SU-DHL-6 (cell line): ENCODE data around the gene GRAMD2B.

Experiments used
- H2AFZ ChIP-seq: fragments of 200-600 bp; sonication (generic); 2 replicates; pipeline ENCODE4 v1.6.1; 2014; ENCODE audit warnings: low read depth, mild to moderate bottlenecking, moderate library complexity, mixed read lengths, antibody characterized with exemption, low read length; ENCODE audit not compliant: severe bottlenecking
- H3F3A ChIP-seq: fragments of 200-600 bp; shearing (Covaris generic); 2 replicates; pipeline ENCODE4 v1.6.0; 2016; ENCODE audit warnings: antibody characterized with exemption, mild to moderate bottlenecking; ENCODE audit not compliant: insufficient read depth
- H3K27ac ChIP-seq: fragments of 200-600 bp; sonication (generic); 2 replicates; pipeline ENCODE4 v1.5.1; 2016; ENCODE audit warnings: low read depth, mild to moderate bottlenecking, low read length, moderate library complexity, mixed read lengths
- H3K27me3 ChIP-seq: fragments of 200-600 bp; sonication (generic), shearing (Covaris generic); 2 replicates; pipeline ENCODE4 v1.6.0; 2014; ENCODE audit warnings: mild to moderate bottlenecking, low read length
- H3K36me3 ChIP-seq: fragments of 200-600 bp; sonication (generic); 2 replicates; pipeline ENCODE4 v1.6.1; 2014; ENCODE audit warnings: mild to moderate bottlenecking, low read length, mixed read lengths
- H3K4me2 ChIP-seq: fragments of 300-600, 200-600 bp; shearing (Covaris generic), sonication (generic); 2 replicates; pipeline ENCODE4 v1.6.0; 2014; ENCODE audit warnings: low read length, low read depth, mild to moderate bottlenecking; ENCODE audit not compliant: poor library complexity, severe bottlenecking
- H3K4me3 ChIP-seq: fragments of 200-600 bp; sonication (generic); 2 replicates; pipeline ENCODE4 v1.5.1; 2014; ENCODE audit warnings: antibody characterized with exemption, low read length, mild to moderate bottlenecking, mixed read lengths; ENCODE audit not compliant: insufficient read depth, poor library complexity, severe bottlenecking
- H3K79me2 ChIP-seq: fragments of 200-600 bp; sonication (generic); 2 replicates; pipeline ENCODE4 v1.6.1; 2014; ENCODE audit warnings: mild to moderate bottlenecking, low read length, moderate library complexity; ENCODE audit not compliant: insufficient read depth
- H3K9ac ChIP-seq: fragments of 200-600 bp; sonication (generic); 2 replicates; pipeline ENCODE4 v1.7.0; 2014; ENCODE audit warnings: mild to moderate bottlenecking, low read length
- H3K9me2 ChIP-seq: fragments of 200-600 bp; sonication (generic); replicated peaks from 2 replicates; pipeline ENCODE4 v1.6.1; 2014; ENCODE audit warnings: low read length; ENCODE audit not compliant: insufficient read depth
- H3K9me3 ChIP-seq: fragments of 200-600 bp; sonication (generic); 2 replicates; pipeline ENCODE4 v1.6.1; 2014; ENCODE audit warnings: low read length, mixed read lengths; ENCODE audit not compliant: insufficient read depth
- H4K20me1 ChIP-seq: fragments of 200-600 bp; sonication (generic); 2 replicates; pipeline ENCODE4 v1.6.1; 2014; ENCODE audit warnings: low read depth, mild to moderate bottlenecking, antibody characterized with exemption, low read length, moderate library complexity, mixed read lengths
- EZH2phosphoT487 ChIP-seq: fragments of 200-600 bp; sonication (generic), shearing (Covaris generic); conservative IDR thresholded peaks from 2 replicates; pipeline ENCODE4 v1.6.1; 2018; ENCODE audit warnings: mild to moderate bottlenecking, antibody characterized with exemption, low read length, moderate library complexity, mixed read lengths
- TF ChIP-seq, protein P1 (sequence below): fragments of 200-600 bp; sonication (generic); IDR thresholded peaks from one replicate; pipeline ENCODE4 v1.5.1; 2017; ENCODE audit warnings: antibody characterized with exemption, mild to moderate bottlenecking, low read length, moderate library complexity; ENCODE audit not compliant: insufficient read depth, poor library complexity, severe bottlenecking

The GRAMD2B gene

DNA sequence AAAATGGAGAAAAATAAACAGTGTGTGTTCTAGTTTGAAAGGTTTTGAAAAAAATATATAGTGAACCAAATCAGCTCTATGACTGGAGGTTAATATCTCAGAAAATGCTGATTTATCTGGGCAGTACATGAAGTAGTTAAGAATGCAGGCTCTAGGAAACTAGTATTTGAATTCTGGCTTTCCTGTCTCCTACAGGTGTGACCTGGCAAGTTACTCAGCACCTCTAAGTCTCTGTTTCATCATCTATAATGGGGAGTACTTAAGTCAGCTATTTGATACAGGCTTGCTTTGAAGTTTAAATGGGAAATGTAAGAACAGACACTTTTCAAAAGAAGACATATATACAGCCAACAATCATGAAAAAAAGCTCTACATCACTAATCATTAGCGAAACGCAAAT is 5.2 kb downstream of the GRAMD2B start:
- Histone ChIP-seq H3K27ac (no peak overlapping the region), H3K27me3 (no peaks in the 10 kb centered on the region), H3K4me2 (no peak overlapping the region), H3K4me3 (no peak overlapping the region), H3K9ac (no peak overlapping the region), H4K20me1 (no peaks in the 10 kb centered on the region), H3K79me2 (no peaks in the 10 kb centered on the region), H3F3A (no peaks in the 10 kb centered on the region), H3K9me2 (no peaks in the 10 kb centered on the region), H3K36me3 (no peaks in the 10 kb centered on the region), H3K9me3 (no peaks in the 10 kb centered on the region), H2AFZ (no peak overlapping the region)
- TF ChIP-seq, protein P1, sequence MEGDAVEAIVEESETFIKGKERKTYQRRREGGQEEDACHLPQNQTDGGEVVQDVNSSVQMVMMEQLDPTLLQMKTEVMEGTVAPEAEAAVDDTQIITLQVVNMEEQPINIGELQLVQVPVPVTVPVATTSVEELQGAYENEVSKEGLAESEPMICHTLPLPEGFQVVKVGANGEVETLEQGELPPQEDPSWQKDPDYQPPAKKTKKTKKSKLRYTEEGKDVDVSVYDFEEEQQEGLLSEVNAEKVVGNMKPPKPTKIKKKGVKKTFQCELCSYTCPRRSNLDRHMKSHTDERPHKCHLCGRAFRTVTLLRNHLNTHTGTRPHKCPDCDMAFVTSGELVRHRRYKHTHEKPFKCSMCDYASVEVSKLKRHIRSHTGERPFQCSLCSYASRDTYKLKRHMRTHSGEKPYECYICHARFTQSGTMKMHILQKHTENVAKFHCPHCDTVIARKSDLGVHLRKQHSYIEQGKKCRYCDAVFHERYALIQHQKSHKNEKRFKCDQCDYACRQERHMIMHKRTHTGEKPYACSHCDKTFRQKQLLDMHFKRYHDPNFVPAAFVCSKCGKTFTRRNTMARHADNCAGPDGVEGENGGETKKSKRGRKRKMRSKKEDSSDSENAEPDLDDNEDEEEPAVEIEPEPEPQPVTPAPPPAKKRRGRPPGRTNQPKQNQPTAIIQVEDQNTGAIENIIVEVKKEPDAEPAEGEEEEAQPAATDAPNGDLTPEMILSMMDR, result no peak
- no peak for TF ChIP-seq EZH2phosphoT487

DNA sequence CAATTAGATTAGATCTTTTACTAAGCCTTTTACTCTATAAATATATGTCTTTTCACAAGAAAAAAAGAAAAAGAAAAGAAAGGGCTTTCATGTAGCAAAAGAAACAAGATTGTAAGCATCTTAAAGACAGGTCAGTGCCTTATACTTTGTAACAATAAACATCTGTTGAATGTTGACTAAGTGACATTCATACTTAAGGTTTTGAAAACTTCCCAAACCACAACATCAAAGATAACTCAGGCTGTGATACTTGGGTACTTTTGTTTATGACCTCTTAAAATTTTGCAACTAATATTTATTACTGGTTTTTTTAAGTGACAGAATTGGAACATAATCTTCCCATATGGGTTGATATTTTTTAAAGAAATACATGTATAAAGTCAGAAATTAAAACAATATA is 7.4 kb downstream of the GRAMD2B start:
- H2AFZ ChIP-seq, result no peak overlapping the region
- H3K4me3 ChIP-seq, result no peak overlapping the region
- no peaks in the 10 kb centered on the region for H3K36me3 ChIP-seq
- H3K4me2 ChIP-seq, result no peak overlapping the region
- H3K9me2 ChIP-seq, result no peaks in the 10 kb centered on the region
- no peaks in the 10 kb centered on the region for H3K27me3 ChIP-seq
- TF ChIP-seq, protein P1, result no peak
- no peak for TF ChIP-seq EZH2phosphoT487
- no peaks in the 10 kb centered on the region for H3K9me3 ChIP-seq
- H4K20me1 ChIP-seq, result no peaks in the 10 kb centered on the region
- no peak overlapping the region for H3K9ac ChIP-seq
- no peaks in the 10 kb centered on the region for H3F3A ChIP-seq
- H3K79me2 ChIP-seq, result no peaks in the 10 kb centered on the region
- no peak overlapping the region for H3K27ac ChIP-seq

DNA sequence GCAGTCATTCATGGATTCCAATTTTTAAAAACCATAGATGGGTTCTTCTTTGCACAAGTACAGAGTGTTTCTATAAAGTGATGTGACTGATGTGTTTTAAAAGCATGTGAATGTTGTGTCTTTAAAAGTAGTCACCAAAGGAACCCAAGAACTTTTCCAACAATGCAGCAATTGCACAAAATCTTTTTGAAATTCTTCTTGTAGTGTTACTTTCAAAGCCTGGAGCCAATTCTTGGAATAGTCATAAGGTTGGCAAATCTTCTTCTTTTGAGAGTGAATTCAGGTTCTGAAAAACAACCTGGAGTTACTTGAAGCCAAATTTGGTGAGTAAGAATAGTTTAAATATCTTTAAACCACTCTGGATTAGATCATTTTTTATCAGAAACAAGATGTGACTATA is 10.5 kb downstream of the GRAMD2B start:
- Histone ChIP-seq H3K9me3 (no peaks in the 10 kb centered on the region), H2AFZ (no peak overlapping the region), H3K9me2 (no peaks in the 10 kb centered on the region), H3K9ac (no peak overlapping the region), H3K36me3 (no peaks in the 10 kb centered on the region), H3K4me3 (no peak overlapping the region), H3K27me3 (no peaks in the 10 kb centered on the region), H3K27ac (no peak overlapping the region), H3F3A (no peaks in the 10 kb centered on the region), H4K20me1 (no peaks in the 10 kb centered on the region), H3K79me2 (no peaks in the 10 kb centered on the region), H3K4me2 (no peak overlapping the region)
- TF ChIP-seq EZH2phosphoT487, result no peak
- TF ChIP-seq, protein P1, result no peak

DNA sequence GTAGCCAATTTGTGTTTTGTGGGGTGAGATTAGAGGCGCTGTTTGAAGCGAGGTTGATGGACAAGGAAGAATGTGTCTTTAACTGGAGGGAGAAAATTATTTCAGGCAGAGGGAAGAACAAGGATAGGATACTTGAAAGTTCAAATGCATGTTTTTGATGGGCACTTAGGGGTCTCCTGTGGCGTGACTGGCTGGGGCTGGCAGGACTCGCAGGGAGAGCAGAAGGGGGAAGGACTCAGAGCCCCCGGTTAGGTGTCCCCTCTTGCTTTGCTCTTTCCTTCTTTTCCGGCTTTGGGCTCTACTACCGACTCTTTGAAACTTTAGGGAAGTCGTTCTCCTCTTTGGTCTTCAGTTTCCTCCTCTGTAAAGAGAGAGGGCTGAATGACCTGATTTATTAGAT is 12.1 kb downstream of the GRAMD2B start:
- Histone ChIP-seq H3K27me3 (no peaks in the 10 kb centered on the region), H3K27ac (no peak overlapping the region), H4K20me1 (no peaks in the 10 kb centered on the region), H3K9me3 (no peaks in the 10 kb centered on the region), H2AFZ (no peak overlapping the region), H3K9ac (no peak overlapping the region), H3K79me2 (no peaks in the 10 kb centered on the region), H3K4me2 (no peak overlapping the region), H3F3A (no peaks in the 10 kb centered on the region), H3K4me3 (no peak overlapping the region), H3K9me2 (no peaks in the 10 kb centered on the region), H3K36me3 (no peaks in the 10 kb centered on the region)
- TF ChIP-seq, protein P1, result no peak
